ENCODE data around the gene ZNG1A.
"Not testable (repeated sequence)": the region's sequence is repeated elsewhere in the genome, so short reads cannot be mapped to it uniquely, and the experiment has no call there.

The ZNG1A gene

GRCh38 chr9:114267-115117 lies 64.4 kb downstream of the ZNG1A start:
- H3K27ac ChIP-seq; DNase-seq (ENCODE audit: low read depth, low spot score); H3K9ac ChIP-seq (ENCODE audit: insufficient read length); H3K9me3 ChIP-seq (ENCODE audit: low read depth, low read length); H3K36me3 ChIP-seq (ENCODE audit: insufficient read depth, low read length): not testable (repeated sequence)
- H3K4me3 ChIP-seq, result peak overlapping the region; percentile 73

GRCh38 chr9:113468-114266 lies 65.2 kb downstream of the ZNG1A start:
- DNase-seq (ENCODE audit: low read depth, low spot score); H3K27ac ChIP-seq; H3K9ac ChIP-seq (ENCODE audit: insufficient read length); H3K9me3 ChIP-seq (ENCODE audit: low read depth, low read length); H3K36me3 ChIP-seq (ENCODE audit: insufficient read depth, low read length): not testable (repeated sequence)
- peak; percentile 34 for TF ChIP-seq EZH2 (IDR thresholded peaks at IDR 0.05)
- H3K4me3 ChIP-seq, result peak overlapping the region; percentile 73

- not testable (repeated sequence) for DNase-seq (ENCODE audit: low read depth, low spot score); H3K36me3 ChIP-seq (ENCODE audit: insufficient read depth, low read length); H3K27ac ChIP-seq; H3K9ac ChIP-seq (ENCODE audit: insufficient read length); H3K9me3 ChIP-seq (ENCODE audit: low read depth, low read length)
- H3K4me3 ChIP-seq, result peak overlapping the region; percentile 73; the same call in 1 of the 2 replicates
Measured at GRCh38 chr9:112589-113467, 66.0 kb downstream of the ZNG1A start.

- DNase-seq (ENCODE audit: low read depth, low spot score); H3K4me3 ChIP-seq; H3K9ac ChIP-seq (ENCODE audit: insufficient read length); H3K36me3 ChIP-seq (ENCODE audit: insufficient read depth, low read length); H3K9me3 ChIP-seq (ENCODE audit: low read depth, low read length); H3K27ac ChIP-seq: not testable (repeated sequence)
Measured at GRCh38 chr9:110672-111071, 68.2 kb downstream of the ZNG1A start.

- not testable (repeated sequence) for H3K36me3 ChIP-seq (ENCODE audit: insufficient read depth, low read length); H3K9ac ChIP-seq (ENCODE audit: insufficient read length); DNase-seq (ENCODE audit: low read depth, low spot score); H3K9me3 ChIP-seq (ENCODE audit: low read depth, low read length); H3K27ac ChIP-seq; H3K4me3 ChIP-seq
Measured at GRCh38 chr9:109540-109939, 69.3 kb downstream of the ZNG1A start.

GRCh38 chr9:108742-109495 lies 69.9 kb downstream of the ZNG1A start:
- H3K4me3 ChIP-seq; DNase-seq (ENCODE audit: low read depth, low spot score); H3K9me3 ChIP-seq (ENCODE audit: low read depth, low read length); H3K36me3 ChIP-seq (ENCODE audit: insufficient read depth, low read length); H3K27ac ChIP-seq; H3K9ac ChIP-seq (ENCODE audit: insufficient read length): not testable (repeated sequence)

- not testable (repeated sequence) for H3K27ac ChIP-seq; DNase-seq (ENCODE audit: low read depth, low spot score); H3K4me3 ChIP-seq; H3K9me3 ChIP-seq (ENCODE audit: low read depth, low read length); H3K9ac ChIP-seq (ENCODE audit: insufficient read length); H3K36me3 ChIP-seq (ENCODE audit: insufficient read depth, low read length)
Measured at GRCh38 chr9:105991-106390, 72.9 kb downstream of the ZNG1A start.

GRCh38 chr9:100430-100829 lies 78.4 kb downstream of the ZNG1A start:
- not testable (repeated sequence) for H3K36me3 ChIP-seq (ENCODE audit: insufficient read depth, low read length); H3K9ac ChIP-seq (ENCODE audit: insufficient read length); H3K4me3 ChIP-seq; H3K27ac ChIP-seq; H3K9me3 ChIP-seq (ENCODE audit: low read depth, low read length); DNase-seq (ENCODE audit: low read depth, low spot score)

- H3K9me3 ChIP-seq (ENCODE audit: low read depth, low read length); H3K27ac ChIP-seq; H3K4me3 ChIP-seq; H3K36me3 ChIP-seq (ENCODE audit: insufficient read depth, low read length); DNase-seq (ENCODE audit: low read depth, low spot score); H3K9ac ChIP-seq (ENCODE audit: insufficient read length): not testable (repeated sequence)
Measured at GRCh38 chr9:99867-100266, 79.0 kb downstream of the ZNG1A start.

- not testable (repeated sequence) for H3K9me3 ChIP-seq (ENCODE audit: low read depth, low read length); H3K4me3 ChIP-seq; H3K9ac ChIP-seq (ENCODE audit: insufficient read length); H3K27ac ChIP-seq; H3K36me3 ChIP-seq (ENCODE audit: insufficient read depth, low read length); DNase-seq (ENCODE audit: low read depth, low spot score)
Measured at GRCh38 chr9:98775-99174, 80.1 kb downstream of the ZNG1A start.

GRCh38 chr9:94992-95391 lies 83.9 kb downstream of the ZNG1A start:
- not testable (repeated sequence) for DNase-seq (ENCODE audit: low read depth, low spot score); H3K36me3 ChIP-seq (ENCODE audit: insufficient read depth, low read length); H3K4me3 ChIP-seq; H3K27ac ChIP-seq; H3K9ac ChIP-seq (ENCODE audit: insufficient read length); H3K9me3 ChIP-seq (ENCODE audit: low read depth, low read length)

- not testable (repeated sequence) for H3K4me3 ChIP-seq; H3K9me3 ChIP-seq (ENCODE audit: low read depth, low read length); H3K36me3 ChIP-seq (ENCODE audit: insufficient read depth, low read length); H3K27ac ChIP-seq; H3K9ac ChIP-seq (ENCODE audit: insufficient read length); DNase-seq (ENCODE audit: low read depth, low spot score)
Measured at GRCh38 chr9:94323-94722, 84.5 kb downstream of the ZNG1A start.

- not testable (repeated sequence) for DNase-seq (ENCODE audit: low read depth, low spot score); H3K9ac ChIP-seq (ENCODE audit: insufficient read length); H3K27ac ChIP-seq; H3K9me3 ChIP-seq (ENCODE audit: low read depth, low read length); H3K36me3 ChIP-seq (ENCODE audit: insufficient read depth, low read length); H3K4me3 ChIP-seq
Measured at GRCh38 chr9:93909-94308, 84.9 kb downstream of the ZNG1A start.
